H1 (cell line): ENCODE measurements around the gene ZNF423. TPM values are rescaled to one million over a fixed set of nuclear protein-coding genes. Genes with fewer than 3 reads are reported as not detected.

Experiments used
- CTCF ChIA-PET: fragments of 300-600 bp; sonication (Branson Sonifier 250); formaldehyde crosslinking; loops from one replicate; lab custom pipeline; 2021; ENCODE audit not compliant: partially characterized antibody; lab: Charles Lee
- POLR2A ChIA-PET: fragments of 300-600 bp; sonication (Branson Sonifier 250); formaldehyde crosslinking; loops from one replicate; lab custom pipeline; 2021; ENCODE audit warnings: inconsistent platforms; ENCODE audit not compliant: partially characterized antibody; lab: Charles Lee
- DNase-seq, 2 experiments: peaks; one replicate each; pipeline versions ENCODE4 v3.0.0 to v3.0.0-alpha.2; 2010 to 2022; ENCODE audit warnings: low spot score in 2 of 2, low read depth in 1 of 2, mixed read lengths in 1 of 2
- FAIRE-seq: peaks from 2 replicates; lab custom pipeline; 2011; peaks lifted over from hg19 to GRCh38; lab: Jason Lieb, UNC
- H2AFZ ChIP-seq: 2 replicates; pipeline ENCODE4 v1.8.1; 2012; ENCODE audit warnings: low read length, inconsistent platforms
- H2AK5ac ChIP-seq: 2 replicates; pipeline ENCODE4 v1.6.1; 2013; ENCODE audit warnings: low read depth, low read length
- H2BK120ac ChIP-seq: replicated peaks from 2 replicates; pipeline ENCODE3; 2013; ENCODE audit warnings: low read depth, low read length, inconsistent platforms
- H2BK12ac ChIP-seq: 2 replicates; pipeline ENCODE4 v1.6.1; 2013; ENCODE audit warnings: low read depth, low read length
- H2BK15ac ChIP-seq: 2 replicates; pipeline ENCODE4 v1.6.1; 2013; ENCODE audit warnings: low read length
- H2BK20ac ChIP-seq: 2 replicates; pipeline ENCODE4 v1.6.1; 2013; ENCODE audit warnings: low read length
- H2BK5ac ChIP-seq: 2 replicates; pipeline ENCODE4 v1.6.1; 2013; ENCODE audit warnings: low read depth, low read length
- H3K14ac ChIP-seq: 2 replicates; pipeline ENCODE4 v1.6.1; 2013; ENCODE audit warnings: inconsistent platforms; ENCODE audit not compliant: insufficient read length
- H3K18ac ChIP-seq: 2 replicates; pipeline ENCODE4 v1.6.1; 2013; ENCODE audit warnings: low read length; ENCODE audit errors: extremely low read depth
- H3K23ac ChIP-seq: 2 replicates; pipeline ENCODE4 v1.6.1; 2013; ENCODE audit warnings: inconsistent platforms; ENCODE audit not compliant: insufficient read length
- H3K23me2 ChIP-seq: 2 replicates; pipeline ENCODE4 v1.6.1; 2013; ENCODE audit warnings: low read depth, low read length
- H3K27ac ChIP-seq: 2 replicates; pipeline ENCODE4 v1.6.1; 2011; ENCODE audit warnings: low read depth, low read length, inconsistent platforms
- H3K27me3 ChIP-seq, 4 experiments: replicated peaks in 1 of 4; 1 replicate in 1 of 4; 2 replicates in 3 of 4; pipeline versions ENCODE4 v1.6.1 to v1.8.1; 2011 to 2013; ENCODE audit warnings: low read length in 3 of 4, mild to moderate bottlenecking in 3 of 4, inconsistent platforms in 2 of 4, mixed read lengths in 2 of 4, moderate library complexity in 1 of 4; ENCODE audit not compliant: control insufficient read depth in 3 of 4, insufficient read depth in 3 of 4; ENCODE audit errors: extremely low read depth in 1 of 4
- H3K36me3 ChIP-seq, 4 experiments: 2 replicates each; pipeline versions ENCODE4 v1.6.1 to v1.8.1; 2011 to 2013; ENCODE audit warnings: mild to moderate bottlenecking in 4 of 4, low read length in 3 of 4, moderate library complexity in 2 of 4, control low read depth in 1 of 4, inconsistent platforms in 1 of 4; ENCODE audit not compliant: insufficient read depth in 4 of 4, control insufficient read depth in 2 of 4
- H3K4ac ChIP-seq: replicated peaks from 2 replicates; pipeline ENCODE3; 2013; ENCODE audit warnings: low read length, low read depth, mixed read lengths, inconsistent platforms; ENCODE audit not compliant: insufficient read length
- H3K4me1 ChIP-seq, 4 experiments: replicated peaks in 1 of 4; 1 replicate in 1 of 4; 2 replicates in 3 of 4; pipeline versions ENCODE4 v1.6.1 to v1.8.1; 2011 to 2013; ENCODE audit warnings: low read length in 3 of 4, inconsistent platforms in 2 of 4, mixed read lengths in 1 of 4; ENCODE audit not compliant: insufficient read depth in 4 of 4, control insufficient read depth in 3 of 4
- H3K4me2 ChIP-seq, 2 experiments: 2 replicates each; pipeline versions ENCODE4 v1.6.1 to v1.8.1; 2011 to 2013; ENCODE audit warnings: low read depth in 2 of 2, low read length in 2 of 2, control low read depth in 1 of 2, inconsistent platforms in 1 of 2, mild to moderate bottlenecking in 1 of 2; ENCODE audit not compliant: insufficient read depth in 1 of 2
- H3K4me3 ChIP-seq, 4 experiments: fragments of 200-600, 300-600 bp in 1 of 4; sonication (generic), shearing (Covaris generic), sonication (Bioruptor Twin) in 1 of 4; 2 replicates each; pipeline versions ENCODE4 v1.5.1 to v1.8.1; 2011 to 2016; ENCODE audit warnings: low read length in 4 of 4, low read depth in 3 of 4, control low read depth in 2 of 4, inconsistent platforms in 2 of 4, mild to moderate bottlenecking in 2 of 4, mixed read lengths in 1 of 4, moderate library complexity in 1 of 4; ENCODE audit not compliant: insufficient read depth in 2 of 4; ENCODE audit errors: extremely low read depth in 1 of 4
- H3K56ac ChIP-seq: replicated peaks from 2 replicates; pipeline ENCODE3; 2013; ENCODE audit warnings: low read depth, mild to moderate bottlenecking, mixed read lengths, low read length, inconsistent platforms; ENCODE audit not compliant: insufficient read length
- H3K79me1 ChIP-seq: 2 replicates; pipeline ENCODE4 v1.6.1; 2013; ENCODE audit warnings: low read depth, low read length, control low read depth
- H3K79me2 ChIP-seq, 2 experiments: 2 replicates each; pipeline versions ENCODE4 v1.6.1 to v1.8.1; 2012 to 2013; ENCODE audit warnings: low read length in 2 of 2, mild to moderate bottlenecking in 2 of 2, inconsistent platforms in 1 of 2; ENCODE audit not compliant: insufficient read depth in 2 of 2, control insufficient read depth in 1 of 2
- H3K9ac ChIP-seq, 4 experiments: replicated peaks in 1 of 4; 1 replicate in 1 of 4; 2 replicates in 3 of 4; pipeline versions ENCODE4 v1.6.1 to v1.8.1; 2011 to 2013; ENCODE audit warnings: low read depth in 3 of 4, low read length in 3 of 4, control low read depth in 2 of 4, mild to moderate bottlenecking in 2 of 4, moderate library complexity in 2 of 4, inconsistent platforms in 1 of 4; ENCODE audit errors: extremely low read depth in 1 of 4
- H3K9me3 ChIP-seq, 2 experiments: 2 replicates each; pipeline versions ENCODE4 v1.6.1 to v1.8.1; 2012 to 2013; ENCODE audit warnings: mild to moderate bottlenecking in 2 of 2, moderate library complexity in 2 of 2, control low read depth in 1 of 2, inconsistent platforms in 1 of 2, low read depth in 1 of 2, low read length in 1 of 2, mixed read lengths in 1 of 2; ENCODE audit not compliant: insufficient read depth in 2 of 2
- H4K20me1 ChIP-seq, 2 experiments: replicated peaks in 1 of 2; 2 replicates each; pipeline versions ENCODE3 to v1.8.1; 2011 to 2013; ENCODE audit warnings: inconsistent platforms in 2 of 2, low read length in 2 of 2, mild to moderate bottlenecking in 1 of 2; ENCODE audit not compliant: insufficient read depth in 2 of 2, control insufficient read depth in 1 of 2
- H4K5ac ChIP-seq: 2 replicates; pipeline ENCODE4 v1.6.1; 2013; ENCODE audit warnings: low read length, low read depth, mixed read lengths, inconsistent platforms; ENCODE audit not compliant: insufficient read length
- H4K8ac ChIP-seq: 2 replicates; pipeline ENCODE4 v1.8.0; 2013; ENCODE audit warnings: mild to moderate bottlenecking, moderate library complexity, low read length, inconsistent platforms; ENCODE audit not compliant: insufficient read depth; ENCODE audit errors: extremely low read depth
- H4K91ac ChIP-seq: replicated peaks from 2 replicates; pipeline ENCODE3; 2013; ENCODE audit warnings: low read length, mixed read lengths, inconsistent platforms; ENCODE audit not compliant: insufficient read length
- CBX5 ChIP-seq: fragments of 300-800, 300-1000 bp; sonication (generic); IDR thresholded peaks from 2 replicates; pipeline ENCODE4 v1.7.1; 2016; ENCODE audit warnings: antibody characterized with exemption, low read length, low read depth
- E2F6 ChIP-seq: IDR thresholded peaks from 2 replicates; pipeline ENCODE4 v1.6.1; 2012; ENCODE audit warnings: inconsistent platforms
- POU5F1 ChIP-seq: IDR thresholded peaks from 2 replicates; pipeline ENCODE4 v1.6.1; 2011; ENCODE audit warnings: low read depth, mild to moderate bottlenecking, low read length, moderate library complexity
- SP1 ChIP-seq: IDR thresholded peaks from 2 replicates; pipeline ENCODE4 v1.6.1; 2011; ENCODE audit warnings: low read depth, low read length
- TEAD4 ChIP-seq: IDR thresholded peaks from 2 replicates; pipeline ENCODE4 v1.6.1; 2012; ENCODE audit warnings: low read depth, low read length, inconsistent platforms, mixed read lengths
- ZNF274 ChIP-seq: IDR thresholded peaks from 2 replicates; pipeline ENCODE4 v1.7.0; 2012; ENCODE audit warnings: low read length, borderline replicate concordance; ENCODE audit errors: extremely low read depth
- WGBS, 2 experiments: shearing (Covaris generic) in 1 of 2; methylation state at CpG; one replicate each; pipeline versions ENCODE4 v1.1.6 to v1.1.7; 2013 to 2015; ENCODE audit warnings: low lambda C conversion rate in 2 of 2, mixed read lengths in 2 of 2, inconsistent platforms in 1 of 2, low coverage in 1 of 2, missing lambda C conversion rate in 1 of 2; ENCODE audit not compliant: insufficient replicate concordance in 2 of 2, insufficient coverage in 1 of 2, insufficient read length in 1 of 2; ENCODE audit errors: extremely low coverage in 1 of 2, missing lambda C conversion rate in 1 of 2; 5-methylcytosine and 5-hydroxymethylcytosine counted together
- polyA plus RNA-seq, 7 experiments: library from polyadenylated mRNA; depleted of rRNA in 3 of 7; stranded (reverse) in 5 of 7; unstranded in 2 of 7; fragments of >200 nt in 5 of 7; fragments of 200-250 nt in 2 of 7; gene quantifications; 1 replicate in 5 of 7; 2 replicates in 1 of 7; 4 replicates in 1 of 7; pipeline versions ENCODE4 v1.2.1 to v1.2.3, GENCODE V29; 2011 to 2013; ENCODE audit warnings: missing spikeins in 2 of 7, mixed read lengths in 2 of 7
- total RNA-seq: library from RNA; stranded (reverse); fragmentation: NEBNext Ultra II Directional; extraction: Animal tissue kit (Norgen Biotek cat#: 25700); gene quantifications from 2 replicates; pipeline ENCODE4 v1.2.1, GENCODE V29; 2021

ZNF423 gene
- total and polyA plus RNA-seq, 2 of the 8 experiments (the other 6 are each of a cell fraction or from before 2014, with no cell fraction given), result 38.2 to 52.3 TPM

- Histone ChIP-seq H4K5ac (no peak overlapping the region), H3K18ac (no peak overlapping the region), H3K79me1 (peaks cover 2% of the 10 kb centered on the region), H2AFZ (no peak overlapping the region), H3K9ac (no peak overlapping the region), H3K9me3 (no peaks in the 10 kb centered on the region), H4K91ac (no peak overlapping the region), H3K27me3 (no peaks in the 10 kb centered on the region), H3K14ac (no peak overlapping the region), H3K79me2 (peaks cover 0 to 14% of the 10 kb centered on the region in 2 experiments; a peak in 2 of 4 replicates), H3K27ac (no peak overlapping the region), H3K4me1 (peaks cover 0 to 2% (median under 1%) of the 10 kb centered on the region in 4 experiments; a peak in 1 of 7 replicates), H2BK5ac (no peak overlapping the region), H3K23me2 (no peaks in the 10 kb centered on the region; the same call in 1 of the 2 replicates), H4K20me1 (no peaks in the 10 kb centered on the region), H3K4ac (no peak overlapping the region), H2BK20ac (no peak overlapping the region), H2AK5ac (no peak overlapping the region), H3K56ac (no peak overlapping the region), H4K8ac (no peak overlapping the region), H3K4me2 (no peak overlapping the region), H2BK15ac (no peak overlapping the region), H3K4me3 (no peak overlapping the region), H3K23ac (no peak overlapping the region), H3K36me3 (no peaks in the 10 kb centered on the region), H2BK12ac (no peak overlapping the region), H2BK120ac (no peak overlapping the region)
- FAIRE-seq (no peak), DNase-seq (no peak)
- ChIA-PET POLR2A (no interaction called here), CTCF (interaction anchor here (1.0 kb wide), 1 partner anchor 131 kb away, joined by 3 read pairs; no protein-coding TSS in a partner anchor)
- WGBS, 2 experiments, result 94% methylated on average over 1 of the region's 1 CpG; no CpG with 5 or more reads in 1 of the 2 experiments
- TF ChIP-seq CBX5, result no peak
- TF ChIP-seq SP1, result no peak
- TF ChIP-seq ZNF274, result no peak
- TF ChIP-seq E2F6, result no peak
- no peak for TF ChIP-seq TEAD4
- no peak for TF ChIP-seq POU5F1
Measured at GRCh38 chr16:49723310-49723709, 132.6 kb downstream of the ZNF423 start.
